Mesendoderm (in vitro differentiated cells): ENCODE results near the gene NAA80.

Experiments used
- DNase-seq: peaks from one replicate; pipeline ENCODE4 v3.0.0; 2013
- H2AK5ac ChIP-seq: 2 replicates; pipeline ENCODE4 v1.6.1; 2013; ENCODE audit warnings: low read length, inconsistent platforms
- H2BK120ac ChIP-seq: 2 replicates; pipeline ENCODE4 v1.6.1; 2013; ENCODE audit warnings: low read depth, mild to moderate bottlenecking, low read length, moderate library complexity, mixed read lengths
- H2BK15ac ChIP-seq: replicated peaks from 2 replicates; pipeline ENCODE4 v1.6.1; 2013; ENCODE audit warnings: low read depth, mild to moderate bottlenecking, moderate library complexity
- H2BK5ac ChIP-seq: 2 replicates; pipeline ENCODE4 v1.6.1; 2013; ENCODE audit warnings: low read length, inconsistent platforms
- H3K18ac ChIP-seq: 2 replicates; pipeline ENCODE4 v1.6.1; 2013; ENCODE audit warnings: mild to moderate bottlenecking, low read length, mixed read lengths
- H3K23ac ChIP-seq: one replicate; pipeline ENCODE4 v1.6.1; 2013; ENCODE audit warnings: low read length
- H3K27ac ChIP-seq: 2 replicates; pipeline ENCODE4 v1.5.1; 2013; ENCODE audit warnings: low read depth, mild to moderate bottlenecking, inconsistent platforms, low read length, moderate library complexity
- H3K27me3 ChIP-seq: 2 replicates; pipeline ENCODE4 v1.6.1; 2013; ENCODE audit warnings: low read length, control low read depth, mild to moderate bottlenecking, inconsistent platforms; ENCODE audit not compliant: insufficient read depth, poor library complexity
- H3K36me3 ChIP-seq: 2 replicates; pipeline ENCODE4 v1.6.1; 2013; ENCODE audit warnings: low read length, inconsistent platforms; ENCODE audit not compliant: control insufficient read depth, insufficient read depth
- H3K4ac ChIP-seq: one replicate; pipeline ENCODE4 v1.6.1; 2013; ENCODE audit warnings: low read depth, mild to moderate bottlenecking, low read length, moderate library complexity
- H3K4me1 ChIP-seq: 2 replicates; pipeline ENCODE4 v1.6.1; 2013; ENCODE audit warnings: low read depth, low read length, inconsistent platforms; ENCODE audit not compliant: control insufficient read depth
- H3K4me2 ChIP-seq: 2 replicates; pipeline ENCODE4 v1.6.1; 2013; ENCODE audit warnings: low read length
- H3K4me3 ChIP-seq: 2 replicates; pipeline ENCODE4 v1.5.1; 2013; ENCODE audit warnings: mild to moderate bottlenecking, low read length
- H3K56ac ChIP-seq: one replicate; pipeline ENCODE4 v1.6.1; 2013; ENCODE audit warnings: low read length
- H3K79me1 ChIP-seq: 2 replicates; pipeline ENCODE4 v1.6.1; 2013; ENCODE audit warnings: low read length, inconsistent platforms
- H3K79me2 ChIP-seq: 2 replicates; pipeline ENCODE4 v1.6.1; 2013; ENCODE audit warnings: mild to moderate bottlenecking, low read length; ENCODE audit not compliant: control insufficient read depth, insufficient read depth
- H3K9ac ChIP-seq: 2 replicates; pipeline ENCODE4 v1.6.1; 2013; ENCODE audit warnings: low read length, inconsistent platforms
- H4K5ac ChIP-seq: one replicate; pipeline ENCODE4 v1.6.1; 2013; ENCODE audit warnings: low read length
- H4K8ac ChIP-seq: one replicate; pipeline ENCODE4 v1.6.1; 2013; ENCODE audit warnings: low read depth, mild to moderate bottlenecking, control low read depth, low read length, moderate library complexity
- WGBS: extraction: QIAGEN DNeasy Blood & Tissue Kit; methylation state at CpG from one replicate; pipeline ENCODE4 v1.1.7; 2013; ENCODE audit warnings: low lambda C conversion rate, missing lambda C conversion rate; ENCODE audit not compliant: insufficient coverage; ENCODE audit errors: extremely low coverage; 5-methylcytosine and 5-hydroxymethylcytosine counted together

NAA80 gene

GRCh38 chr3:50338965-50339364, 39.8 kb upstream of the NAA80 start:
- Histone ChIP-seq H3K79me1 (peaks cover 12% of the 10 kb centered on the region), H3K4me2 (no peak overlapping the region), H3K4me3 (no peak overlapping the region), H3K4ac (no peak overlapping the region), H2BK120ac (no peak overlapping the region), H3K36me3 (no peaks in the 10 kb centered on the region), H3K27me3 (peaks cover 10% of the 10 kb centered on the region), H4K5ac (no peak overlapping the region), H4K8ac (no peak overlapping the region), H3K4me1 (no peaks in the 10 kb centered on the region), H3K56ac (peak overlapping the region; percentile 12), H3K18ac (no peak overlapping the region), H2BK15ac (no peak overlapping the region), H3K27ac (no peak overlapping the region), H2BK5ac (no peak overlapping the region), H3K79me2 (peaks cover 20% of the 10 kb centered on the region), H3K23ac (no peak overlapping the region), H2AK5ac (no peak overlapping the region), H3K9ac (no peak overlapping the region)
- DNase-seq = no peak
- no CpG with 5 or more reads among the region's 5 CpGs for WGBS

GRCh38 chr3:50337175-50337861, 38.1 kb upstream of the NAA80 start:
- Histone ChIP-seq H4K5ac (no peak overlapping the region), H2AK5ac (no peak overlapping the region), H3K23ac (peak overlapping the region; percentile 48), H3K36me3 (no peaks in the 10 kb centered on the region), H2BK5ac (peak overlapping the region; percentile 35), H3K4me2 (peak overlapping the region; percentile 84), H3K4me1 (no peaks in the 10 kb centered on the region), H3K4ac (peak overlapping the region; percentile 44), H3K18ac (peak overlapping the region; percentile 41), H3K4me3 (peak overlapping the region; percentile 59), H3K56ac (peak overlapping the region; percentile 95), H4K8ac (peak overlapping the region; percentile 6), H2BK15ac (no peak overlapping the region), H3K79me1 (peaks cover 17% of the 10 kb centered on the region), H3K79me2 (peaks cover 26% of the 10 kb centered on the region), H2BK120ac (no peak overlapping the region), H3K9ac (peak overlapping the region; percentile 89), H3K27me3 (peaks cover 10% of the 10 kb centered on the region), H3K27ac (peak overlapping the region; percentile 82)
- WGBS = no CpG with 5 or more reads among the region's 79 CpGs
- peak; percentile 99 for DNase-seq

GRCh38 chr3:50336452-50337174, 37.4 kb upstream of the NAA80 start:
- Histone ChIP-seq H2BK15ac (no peak overlapping the region), H3K79me2 (peaks cover 26% of the 10 kb centered on the region), H3K56ac (peak overlapping the region; percentile 95), H2AK5ac (peak overlapping the region; percentile 53), H3K4me3 (peak overlapping the region; percentile 59), H2BK5ac (peak overlapping the region; percentile 35), H3K23ac (no peak overlapping the region), H3K27ac (peak overlapping the region; percentile 82), H2BK120ac (no peak overlapping the region), H3K4me2 (peak overlapping the region; percentile 84), H3K9ac (peak overlapping the region; percentile 89), H3K36me3 (peaks cover 2% of the 10 kb centered on the region), H3K4ac (peak overlapping the region; percentile 82), H3K27me3 (peaks cover 10% of the 10 kb centered on the region), H3K18ac (peak overlapping the region; percentile 41), H4K8ac (no peak overlapping the region), H3K79me1 (peaks cover 17% of the 10 kb centered on the region), H3K4me1 (no peaks in the 10 kb centered on the region), H4K5ac (no peak overlapping the region)
- peak; percentile 70 for DNase-seq
- WGBS = no CpG with 5 or more reads among the region's 31 CpGs

- no peak overlapping the region for H3K18ac ChIP-seq
- H3K27ac ChIP-seq = no peak overlapping the region
- no peak overlapping the region for H3K4me2 ChIP-seq
- H2AK5ac ChIP-seq = no peak overlapping the region
- no peaks in the 10 kb centered on the region for H3K4me1 ChIP-seq
- peaks cover 18% of the 10 kb centered on the region for H3K79me1 ChIP-seq
- no peak overlapping the region for H4K5ac ChIP-seq
- no peak overlapping the region for H3K9ac ChIP-seq
- H3K4me3 ChIP-seq = no peak overlapping the region
- no peak overlapping the region for H2BK15ac ChIP-seq
- H3K27me3 ChIP-seq = no peaks in the 10 kb centered on the region
- WGBS = no CpG with 5 or more reads among the region's 5 CpGs
- H3K23ac ChIP-seq = no peak overlapping the region
- no peak overlapping the region for H2BK120ac ChIP-seq
- peaks cover 7% of the 10 kb centered on the region for H3K36me3 ChIP-seq
- no peak overlapping the region for H2BK5ac ChIP-seq
- no peak overlapping the region for H4K8ac ChIP-seq
- no peak overlapping the region for H3K56ac ChIP-seq
- DNase-seq = no peak
- H3K79me2 ChIP-seq = peaks cover 26% of the 10 kb centered on the region
- H3K4ac ChIP-seq = no peak overlapping the region
These were observed 35.3 kb upstream of the NAA80 start for GRCh38 chr3:50334339-50335075.

GRCh38 chr3:50333744-50334328, 34.6 kb upstream of the NAA80 start:
- Histone ChIP-seq H3K27me3 (no peaks in the 10 kb centered on the region), H2AK5ac (no peak overlapping the region), H3K18ac (no peak overlapping the region), H3K23ac (no peak overlapping the region), H2BK15ac (no peak overlapping the region), H2BK5ac (no peak overlapping the region), H3K79me1 (peaks cover 18% of the 10 kb centered on the region), H3K4me2 (no peak overlapping the region), H4K5ac (no peak overlapping the region), H3K9ac (peak overlapping the region; percentile 4), H2BK120ac (no peak overlapping the region), H3K4me1 (no peaks in the 10 kb centered on the region), H4K8ac (no peak overlapping the region), H3K56ac (no peak overlapping the region), H3K4me3 (no peak overlapping the region), H3K79me2 (peaks cover 26% of the 10 kb centered on the region), H3K27ac (no peak overlapping the region), H3K4ac (no peak overlapping the region), H3K36me3 (peaks cover 10% of the 10 kb centered on the region)
- DNase-seq = peak; percentile 37
- WGBS = no CpG with 5 or more reads among the region's 12 CpGs
